ENCODE measurements around the gene EP400. TPM values are rescaled to one million over a fixed set of nuclear protein-coding genes. Genes with fewer than 3 reads are reported as not detected.
A peak's percentile ranks its signal among the peaks of the same experiment; 100 is the strongest.

Gene EP400
- total and polyA plus RNA-seq, 2 of the 13 experiments (the other 11 are each of a cell fraction or from before 2014, with no cell fraction given): 4.9 to 5.0 TPM

GRCh38 chr12:131928711-131929580, 20.8 kb upstream of the EP400 start, which contains the start of gene PUS1 (continued):
- no peak for TF ChIP-seq RERE (CRISPR knock-in tag; IDR thresholded peaks at IDR 0.05; ENCODE audit: low read depth)
- no peak for TF ChIP-seq PTBP1 (IDR thresholded peaks at IDR 0.05; ENCODE audit: low read depth, low read length, poor library complexity, severe bottlenecking)
- TF ChIP-seq GATA4 (IDR thresholded peaks at IDR 0.05; ENCODE audit: borderline replicate concordance, low read depth): no peak
- TF ChIP-seq NR3C1 (CRISPR knock-in tag; IDR thresholded peaks at IDR 0.05): no peak
- no peak for TF ChIP-seq ZNF512B (CRISPR knock-in tag; IDR thresholded peaks at IDR 0.05; ENCODE audit: borderline replicate concordance)
- peak; percentile 69 for TF ChIP-seq SALL1 (CRISPR knock-in tag; IDR thresholded peaks at IDR 0.05)
- TF ChIP-seq HBP1 (CRISPR knock-in tag; IDR thresholded peaks at IDR 0.05; ENCODE audit: low read depth): peak; percentile 78; the same call in 1 of the 2 replicates
- TF ChIP-seq HINFP (CRISPR knock-in tag; IDR thresholded peaks at IDR 0.05; ENCODE audit: low read depth): no peak
- TF ChIP-seq ELF4 (CRISPR knock-in tag; IDR thresholded peaks at IDR 0.05; ENCODE audit: borderline replicate concordance): peak; percentile 80; the same call in 1 of the 2 replicates
- TF ChIP-seq KDM4B (CRISPR knock-in tag; IDR thresholded peaks at IDR 0.05): peak; percentile 47; the same call in 1 of the 2 replicates
- TF ChIP-seq HOXD1 (CRISPR knock-in tag; IDR thresholded peaks at IDR 0.05): peak; percentile 12; the same call in 1 of the 2 replicates
- TF ChIP-seq MAFF (IDR thresholded peaks at IDR 0.05; ENCODE audit: low read depth, low read length): no peak
- TF ChIP-seq HNRNPH1 (optimal IDR thresholded peaks at IDR 0.05; ENCODE audit: low read depth, low read length): no peak
- no peak; the same call in 1 of the 2 replicates for TF ChIP-seq BCL3 (CRISPR knock-in tag; IDR thresholded peaks at IDR 0.05)
- TF ChIP-seq NRL (CRISPR knock-in tag; IDR thresholded peaks at IDR 0.05; ENCODE audit: borderline replicate concordance): peak; percentile 57; the same call in 1 of the 2 replicates
